Stimulated activated CD4-positive, alpha-beta T cell treated with anti-CD3 and anti-CD28 coated beads, Interleukin-1b, Interleukin-23, amount 100 ng/mL, for 24 hours (primary cell): ENCODE results near the gene STXBP5.

Experiments
- DNase-seq, 4 experiments: peaks; one replicate each; pipeline ENCODE4 v3.0.0-alpha.2; 2020; ENCODE audit warnings: low read depth in 4 of 4, low spot score in 1 of 4

STXBP5 gene

DNA sequence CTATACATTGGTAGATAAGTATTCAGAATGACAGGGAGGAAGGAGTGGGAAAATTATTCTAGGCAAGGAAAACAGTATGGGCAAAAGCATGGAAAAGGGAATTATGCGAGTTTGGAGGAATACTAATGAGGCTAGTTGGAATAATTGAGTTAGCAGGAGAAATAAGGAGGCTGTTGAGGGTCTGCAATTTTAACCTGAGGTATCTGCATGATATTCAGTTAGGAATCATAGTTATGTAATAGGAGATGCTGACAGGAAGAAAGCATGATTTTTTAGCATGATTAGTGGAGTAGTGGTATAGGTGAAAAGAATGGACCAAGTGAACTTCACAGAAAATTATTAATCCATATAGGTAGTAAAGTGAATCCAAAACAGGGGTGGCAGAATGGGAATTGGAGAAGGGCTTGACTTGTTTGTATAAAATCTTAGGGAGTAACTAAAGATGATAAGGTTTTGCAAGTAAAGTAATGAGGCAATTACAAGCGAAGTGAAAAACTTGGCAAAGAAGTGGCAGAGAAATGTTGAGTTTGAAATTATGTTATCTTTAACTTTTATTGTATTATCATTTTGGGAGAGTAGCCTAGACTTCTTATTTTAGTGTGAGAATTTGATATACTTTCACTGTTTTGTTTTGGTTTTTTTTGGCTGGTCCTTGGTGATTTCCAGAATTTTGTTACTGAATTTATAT lies 5.7 kb downstream of the STXBP5 start:
- DNase-seq: no peak

DNA sequence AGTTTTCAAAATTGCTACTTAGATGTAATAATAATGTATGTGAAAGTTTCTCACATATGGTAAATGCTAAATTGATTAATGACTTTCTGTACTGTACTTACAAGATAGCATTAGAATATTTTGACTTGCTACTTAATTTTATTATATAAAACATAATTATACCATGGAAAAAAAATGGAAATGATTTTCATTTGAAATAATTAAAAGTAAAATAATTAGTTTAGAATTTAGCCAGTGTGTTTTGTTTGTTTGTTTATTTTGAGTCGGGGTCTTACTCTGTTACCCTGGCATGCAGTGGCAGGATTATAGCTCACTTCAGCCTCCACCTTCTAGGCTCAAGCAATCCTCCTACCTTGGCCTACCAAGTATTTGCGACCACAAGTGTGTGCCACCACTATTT lies 7.1 kb downstream of the STXBP5 start:
- no peak for DNase-seq

DNA sequence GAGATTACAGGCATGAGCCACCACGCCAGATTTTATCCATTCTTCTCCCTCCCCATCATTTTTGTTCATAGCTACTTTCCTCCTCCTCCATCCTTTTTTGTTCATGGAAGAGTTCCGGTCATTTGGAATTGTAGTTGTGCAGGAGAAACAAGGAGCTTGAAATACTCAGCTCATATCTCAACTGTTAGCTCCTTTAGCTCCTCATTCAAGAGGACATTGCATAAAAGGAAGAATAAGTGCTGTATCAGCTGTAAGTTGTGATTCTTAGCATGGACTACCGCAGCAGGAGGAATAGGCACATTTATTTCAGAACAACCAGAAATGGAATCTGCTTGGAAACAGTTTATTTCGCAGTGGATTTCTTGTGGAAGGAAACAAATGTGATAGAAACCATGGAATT lies 7.6 kb downstream of the STXBP5 start:
- DNase-seq: no peak

DNA sequence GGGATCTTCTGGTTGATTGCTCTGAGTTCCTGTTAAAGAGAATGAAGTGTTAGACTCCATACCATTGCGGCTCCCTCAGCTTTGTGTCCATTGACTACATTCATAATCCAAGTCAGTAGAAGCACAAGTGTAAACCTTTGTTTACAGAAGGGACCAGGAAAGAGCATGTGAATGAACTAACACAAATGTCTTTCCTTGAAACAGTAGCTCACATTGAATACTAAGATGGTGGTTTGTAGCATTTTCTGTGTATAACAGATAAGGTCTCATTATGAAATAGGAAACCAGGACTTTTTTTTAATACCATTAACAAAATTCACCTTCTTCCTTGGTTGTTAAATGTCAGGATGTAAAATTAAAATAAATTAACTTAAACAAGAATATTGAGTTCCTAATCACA lies 8.4 kb downstream of the STXBP5 start:
- no peak for DNase-seq

DNA sequence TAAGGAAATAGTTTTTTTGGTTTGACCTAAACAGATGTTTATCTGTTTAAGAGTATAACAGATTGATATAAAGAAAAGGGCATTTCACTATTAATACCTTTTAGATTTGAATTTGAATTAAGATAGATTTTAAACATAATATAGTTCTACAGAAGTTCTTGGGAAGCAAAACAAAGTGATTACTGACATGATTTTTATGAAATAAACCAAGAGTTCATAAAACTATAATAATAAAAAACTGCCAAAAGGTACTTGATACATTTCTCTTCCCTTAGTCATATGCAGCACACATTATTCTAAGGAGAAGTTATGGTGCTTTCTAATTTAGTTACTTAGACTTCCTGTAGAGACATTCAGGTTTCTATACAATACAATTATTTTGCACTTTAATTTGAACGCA lies 9.6 kb downstream of the STXBP5 start:
- no peak for DNase-seq

DNA sequence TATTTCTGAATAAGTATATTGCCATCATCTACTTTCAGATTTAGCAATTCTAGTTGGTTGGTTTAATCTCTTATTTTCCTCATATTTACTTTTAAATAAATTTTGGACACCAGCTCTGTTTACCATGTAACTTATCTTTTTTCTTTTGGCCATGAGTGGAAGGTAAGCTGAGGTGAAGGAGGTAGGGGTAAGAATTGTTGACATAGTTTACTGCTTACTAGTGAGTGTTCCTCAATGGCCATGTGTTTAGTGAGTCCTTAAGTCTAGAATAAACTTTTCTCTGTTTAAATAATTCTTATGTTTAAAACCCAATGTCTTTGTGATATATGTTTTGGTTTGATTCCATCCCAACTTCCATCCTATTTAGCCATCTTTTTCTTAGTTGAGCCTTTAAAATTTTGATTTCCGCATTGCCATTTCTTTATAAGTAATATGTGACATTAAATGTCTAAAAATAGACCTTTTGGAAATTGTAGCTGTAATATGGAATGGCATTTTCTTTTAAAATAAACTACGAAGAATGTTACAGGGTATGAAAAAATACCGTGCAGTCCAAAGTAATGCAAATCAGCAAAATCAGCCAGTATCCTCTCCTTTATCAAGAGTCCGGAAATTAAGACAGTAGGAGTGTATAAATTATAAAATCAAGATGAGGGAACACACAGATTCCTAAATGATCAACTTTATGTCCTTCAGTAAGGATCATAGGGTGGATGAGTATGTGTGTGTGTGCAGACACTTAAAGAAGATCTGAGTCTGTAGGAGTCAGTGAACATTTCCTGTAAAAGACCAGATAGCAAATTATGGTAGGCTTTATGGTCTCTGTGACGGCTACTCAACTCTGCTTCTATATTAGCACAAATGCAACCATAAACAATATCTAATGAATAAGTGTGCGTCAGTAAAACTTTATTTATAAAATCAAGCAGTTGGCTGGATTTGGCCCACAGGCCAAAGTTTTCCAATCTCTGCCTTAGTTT lies 10.3 kb downstream of the STXBP5 start:
- DNase-seq: no peak

DNA sequence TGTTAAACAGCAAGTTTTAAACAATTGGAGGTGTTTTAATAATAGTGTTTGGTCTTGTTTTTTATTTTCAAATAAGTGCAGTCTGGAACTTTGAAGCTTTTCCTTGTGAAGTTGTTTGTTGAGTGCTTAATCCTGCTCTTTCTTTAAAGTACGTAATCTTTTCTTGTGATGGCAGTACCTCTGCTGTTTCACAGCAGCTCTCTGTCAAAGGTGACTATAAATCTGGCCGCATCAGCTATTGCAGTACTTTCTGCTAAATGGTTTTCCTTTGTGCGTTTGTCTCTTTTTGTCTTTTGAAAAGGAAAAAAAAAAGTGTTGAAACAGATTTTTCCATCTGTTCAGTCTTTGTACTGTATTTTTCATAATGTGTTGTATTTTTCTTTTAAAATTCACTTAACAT lies 12.7 kb downstream of the STXBP5 start:
- no peak for DNase-seq

DNA sequence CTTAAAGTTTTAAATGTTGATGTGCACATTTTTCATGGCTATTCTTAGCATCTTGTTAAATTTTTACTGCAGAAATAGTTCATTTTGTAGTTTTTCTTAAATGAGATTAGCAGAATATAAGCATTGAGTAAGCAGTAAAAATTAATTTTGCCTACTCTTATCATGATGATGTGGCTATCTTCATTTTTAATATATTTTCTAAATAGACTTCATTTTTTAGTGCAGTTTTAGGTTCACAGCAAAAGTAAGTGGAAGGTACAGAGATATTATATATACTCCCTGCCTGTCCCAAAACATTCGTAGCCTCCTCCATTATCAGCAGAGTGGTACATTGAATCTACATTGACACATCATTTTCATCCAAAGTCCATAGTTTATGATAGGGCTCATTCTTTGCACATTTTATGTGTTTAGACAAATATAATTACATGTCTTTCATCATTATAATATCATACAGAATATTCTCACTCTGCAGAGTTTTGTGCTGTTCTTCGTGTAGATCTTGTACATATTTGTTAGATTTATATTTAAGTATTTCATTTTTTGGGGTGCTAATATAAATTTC lies 13.7 kb downstream of the STXBP5 start:
- DNase-seq: no peak

DNA sequence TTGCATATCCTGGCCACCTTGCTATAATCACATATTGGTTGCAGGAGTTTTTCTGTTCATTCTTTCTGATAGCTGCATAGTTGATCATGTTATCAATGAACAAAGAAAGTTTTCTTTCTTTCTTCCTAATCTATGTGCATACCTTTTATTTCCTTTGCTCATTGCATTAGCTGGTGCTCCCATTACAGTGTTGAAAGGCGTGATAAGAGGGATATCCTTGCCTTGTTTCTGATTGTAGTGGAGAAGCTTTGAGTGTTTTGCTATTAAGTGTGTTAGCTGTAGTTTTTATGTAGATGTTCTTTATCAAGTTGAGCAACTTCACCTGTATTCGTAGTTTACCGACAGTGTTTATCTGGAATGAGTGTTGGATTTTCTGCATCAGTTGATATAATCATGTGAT lies 14.6 kb downstream of the STXBP5 start:
- no peak for DNase-seq

DNA sequence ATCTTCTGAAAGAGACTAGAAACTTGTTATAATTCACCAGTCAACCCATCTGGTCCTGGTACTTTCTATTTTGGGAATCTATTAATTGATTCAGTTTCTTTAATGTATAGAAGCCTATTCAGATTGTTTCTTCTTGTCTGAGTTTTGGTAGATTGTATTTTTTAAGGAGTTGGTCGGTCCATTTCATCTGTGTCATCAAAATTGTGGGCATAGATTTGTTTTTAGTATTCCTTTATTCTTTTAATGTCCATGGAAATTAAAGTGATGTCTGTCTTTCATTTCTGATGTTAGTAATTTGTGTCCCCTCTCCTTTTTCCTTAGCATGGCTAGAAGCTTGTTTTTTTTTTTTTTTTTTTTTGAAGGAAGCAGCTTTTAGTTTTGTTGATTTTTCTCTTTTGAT lies 15.2 kb downstream of the STXBP5 start:
- no peak for DNase-seq

DNA sequence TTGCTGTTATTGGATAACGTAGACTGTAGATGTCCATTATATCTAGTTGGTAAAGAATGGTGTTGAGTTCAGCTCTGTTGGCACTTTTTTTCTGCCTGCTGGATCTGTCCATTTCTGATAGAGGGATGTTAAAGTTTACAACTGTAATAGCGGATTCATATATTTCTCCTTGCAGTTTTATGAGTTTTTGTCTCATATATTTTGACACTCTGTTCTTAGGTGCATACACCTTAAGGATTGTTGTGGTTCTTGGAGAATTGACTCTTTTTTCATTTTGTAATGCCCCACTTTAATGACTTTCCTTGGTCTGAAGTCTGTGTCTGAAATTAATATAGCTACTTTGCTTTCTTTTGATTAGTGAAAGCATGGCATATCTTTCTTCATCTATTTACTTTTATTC lies 16.1 kb downstream of the STXBP5 start:
- DNase-seq: no peak

DNA sequence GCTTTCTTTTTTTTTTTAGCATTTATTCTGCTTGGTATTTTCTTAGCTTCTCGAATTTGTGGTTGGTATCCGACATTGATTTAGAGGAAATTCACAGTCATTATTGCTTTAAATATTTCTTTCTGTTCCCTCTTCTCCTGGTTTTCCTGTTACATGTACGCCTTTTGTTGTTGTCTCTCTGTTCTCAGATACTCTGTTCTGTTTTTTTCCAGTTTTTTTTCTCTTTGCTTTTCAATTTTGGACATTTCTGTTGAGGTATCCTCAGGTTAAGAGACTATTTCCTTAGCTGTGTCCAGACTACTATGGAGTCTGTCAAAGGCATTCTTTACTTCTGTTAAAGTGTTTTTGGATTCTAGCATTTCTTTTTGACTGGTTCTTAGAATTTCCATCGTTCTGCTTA lies 17.5 kb downstream of the STXBP5 start:
- no peak for DNase-seq

DNA sequence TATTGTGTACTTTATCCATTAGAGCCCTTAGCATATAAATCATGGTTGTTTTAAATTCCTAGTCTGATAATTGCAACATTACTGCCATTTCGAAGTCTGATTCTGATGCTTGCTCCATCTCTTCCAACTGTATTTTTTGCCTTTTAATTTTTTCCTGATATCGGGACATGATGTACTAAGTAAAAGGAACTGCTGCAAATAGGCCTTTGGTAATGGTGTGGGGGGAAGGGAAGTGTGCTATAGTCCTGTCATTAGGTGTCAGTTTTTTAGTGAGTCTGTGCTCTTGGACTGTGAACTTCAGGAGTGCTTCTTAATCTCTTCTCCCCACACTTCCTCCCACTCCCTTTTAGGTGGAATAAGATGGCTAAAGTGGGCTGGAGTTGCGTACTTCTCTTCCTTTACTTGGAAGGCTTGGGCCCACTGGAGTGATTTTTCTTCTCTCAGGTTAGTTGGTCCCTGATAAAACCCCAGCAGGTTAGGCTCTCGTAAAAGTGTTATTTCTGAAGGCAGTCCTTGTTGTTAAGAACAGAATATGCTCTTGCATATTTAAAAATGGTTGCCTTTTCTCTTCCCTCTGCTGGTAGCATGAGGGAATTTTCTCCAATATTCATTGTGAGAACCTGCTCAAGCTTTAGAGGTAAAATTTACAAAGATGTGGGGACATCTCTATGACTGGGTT lies 18.1 kb downstream of the STXBP5 start:
- no peak for DNase-seq

DNA sequence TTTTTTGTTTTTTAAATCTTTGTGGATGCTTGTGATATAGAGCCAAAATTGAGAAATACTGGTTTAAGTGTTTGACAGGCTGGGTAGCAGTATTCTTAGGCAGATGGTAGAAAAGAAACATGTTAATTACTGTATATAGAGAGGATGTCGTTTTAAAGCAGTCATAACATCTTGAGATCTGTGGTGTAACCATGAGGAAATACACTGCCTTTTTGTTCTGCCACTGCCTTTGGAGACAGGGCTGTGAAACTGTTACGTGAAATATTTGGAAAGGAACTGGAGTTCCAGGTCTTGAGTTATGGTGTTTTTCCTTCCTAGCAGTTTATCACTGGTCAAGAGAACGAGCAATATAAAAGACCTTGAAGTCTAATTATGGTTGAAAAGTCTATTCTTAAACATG lies 19.5 kb downstream of the STXBP5 start:
- no peak for DNase-seq

DNA sequence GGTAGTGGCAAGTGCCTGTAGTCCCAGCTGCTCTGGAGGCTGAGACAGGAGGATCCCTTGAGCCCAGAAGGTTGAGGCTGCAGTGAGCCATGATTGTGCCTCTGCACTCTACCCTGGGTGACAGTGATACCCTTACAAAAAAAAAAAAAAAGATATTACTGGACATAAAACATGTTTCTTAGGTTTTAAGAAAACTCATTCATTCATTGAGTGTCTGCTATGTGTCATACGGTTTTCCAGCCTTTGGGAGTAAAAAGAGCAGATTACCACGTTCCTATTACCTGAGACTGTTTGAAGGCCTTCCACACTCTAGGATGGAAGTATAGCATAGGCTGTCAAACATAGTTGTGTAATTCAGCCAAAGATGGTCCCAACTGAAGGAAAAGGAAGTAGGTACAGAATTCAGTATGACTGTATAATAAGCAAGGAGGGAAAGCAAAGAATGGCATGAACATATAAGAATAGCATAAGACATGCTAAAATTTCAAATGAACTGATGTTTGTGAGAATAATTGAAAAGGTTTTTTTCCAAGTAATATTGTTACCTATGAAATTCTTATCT lies 22.0 kb downstream of the STXBP5 start:
- DNase-seq: no peak

DNA sequence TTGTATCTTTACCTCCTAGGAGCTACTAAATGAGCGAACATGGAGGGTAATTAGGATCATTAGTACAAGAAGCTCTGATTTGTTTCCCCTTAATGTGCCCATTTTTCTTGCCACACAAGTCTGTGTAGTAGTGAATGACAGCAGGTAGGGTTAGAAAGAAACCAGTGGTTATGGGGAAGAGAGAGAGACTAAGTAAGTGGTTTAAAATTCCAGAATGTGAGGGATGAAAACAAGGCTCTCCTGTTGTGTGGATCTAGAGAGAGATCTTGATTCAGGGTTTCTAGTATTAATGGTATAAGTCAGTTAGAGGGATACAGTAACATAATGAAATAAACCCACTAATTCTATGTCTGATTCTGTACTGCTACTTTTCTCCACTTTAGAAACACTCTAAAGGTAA lies 22.7 kb downstream of the STXBP5 start:
- no peak for DNase-seq

DNA sequence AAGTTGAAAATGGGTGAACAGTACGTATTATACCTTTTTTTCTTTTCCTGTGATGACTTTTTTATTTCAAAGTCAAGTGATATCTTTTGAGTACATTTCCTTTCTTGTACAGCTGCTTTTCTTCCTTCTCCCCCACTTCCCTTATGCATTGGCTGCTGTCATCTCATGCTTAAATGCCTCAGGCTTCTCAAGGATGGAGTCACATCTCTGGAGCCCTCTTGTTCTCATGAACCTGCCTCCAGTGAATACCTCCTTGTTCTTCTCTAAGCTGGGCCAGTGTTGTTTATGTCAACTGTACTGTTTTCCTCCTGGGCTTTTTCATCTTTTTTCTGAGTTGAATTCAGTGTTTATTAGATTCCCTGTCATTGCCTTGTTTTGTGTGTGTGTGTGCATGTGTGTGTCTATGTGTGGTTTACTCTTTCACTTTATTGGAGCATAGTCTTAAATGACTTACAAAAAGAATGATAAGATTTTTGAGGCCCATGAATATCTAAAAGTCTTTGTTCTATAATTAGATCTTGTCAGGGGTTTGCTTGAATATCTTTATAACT lies 23.6 kb downstream of the STXBP5 start:
- DNase-seq: no peak

DNA sequence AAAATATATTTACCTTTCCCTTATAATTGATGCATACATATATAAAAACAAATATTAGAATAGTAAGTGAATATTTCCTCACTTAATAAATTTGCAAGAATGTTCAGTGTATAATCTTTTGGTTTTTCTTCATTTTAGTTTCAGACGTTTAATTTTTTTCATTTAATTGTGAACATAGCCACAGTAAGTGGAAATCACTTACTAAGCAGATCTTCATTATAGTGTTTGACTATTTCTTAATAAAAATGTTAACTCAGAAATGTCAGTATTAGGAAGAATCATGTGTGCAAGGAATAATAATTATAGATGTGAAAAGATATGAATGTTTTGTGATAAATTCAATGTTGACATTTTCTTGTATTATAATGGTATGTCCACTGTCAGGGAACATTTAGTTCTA lies 27.4 kb downstream of the STXBP5 start:
- DNase-seq: no peak

DNA sequence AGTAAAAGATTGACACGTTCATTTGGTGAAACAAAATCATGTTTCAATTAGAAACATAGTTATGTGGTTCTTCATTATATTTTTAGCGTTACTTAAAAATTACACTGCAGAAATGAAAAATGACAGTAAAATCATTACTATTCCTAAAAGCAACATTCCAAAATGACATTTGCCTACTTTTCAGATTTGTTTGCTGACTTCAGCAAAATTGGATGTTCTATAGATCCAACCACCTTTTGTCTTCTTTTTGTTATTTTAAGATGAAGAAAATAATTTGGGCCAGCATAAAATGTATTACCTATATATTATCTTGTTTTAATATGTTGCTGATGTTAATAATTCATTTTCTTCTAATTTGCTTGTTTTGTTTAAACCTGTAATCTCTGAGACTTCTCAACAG lies 30.5 kb downstream of the STXBP5 start:
- DNase-seq: no peak

DNA sequence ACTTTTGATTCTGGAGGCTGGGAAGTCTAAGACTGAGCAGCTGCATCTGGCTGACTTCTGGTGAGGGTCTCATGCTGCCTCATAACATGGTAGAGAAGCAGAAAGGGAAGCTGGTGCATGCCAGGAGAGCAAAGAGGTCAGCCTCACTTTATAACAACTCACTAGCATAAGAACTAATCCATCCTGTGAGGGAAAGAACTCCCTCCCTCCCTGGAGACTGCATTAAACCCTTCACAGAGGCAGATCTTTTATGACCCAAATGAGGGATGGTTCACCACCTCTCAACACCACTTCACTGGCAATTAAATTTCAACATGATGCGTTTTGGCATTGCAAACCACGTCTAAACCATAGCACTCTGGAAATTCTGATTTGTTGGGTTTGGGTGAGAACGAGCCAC lies 33.9 kb downstream of the STXBP5 start:
- DNase-seq: no peak

DNA sequence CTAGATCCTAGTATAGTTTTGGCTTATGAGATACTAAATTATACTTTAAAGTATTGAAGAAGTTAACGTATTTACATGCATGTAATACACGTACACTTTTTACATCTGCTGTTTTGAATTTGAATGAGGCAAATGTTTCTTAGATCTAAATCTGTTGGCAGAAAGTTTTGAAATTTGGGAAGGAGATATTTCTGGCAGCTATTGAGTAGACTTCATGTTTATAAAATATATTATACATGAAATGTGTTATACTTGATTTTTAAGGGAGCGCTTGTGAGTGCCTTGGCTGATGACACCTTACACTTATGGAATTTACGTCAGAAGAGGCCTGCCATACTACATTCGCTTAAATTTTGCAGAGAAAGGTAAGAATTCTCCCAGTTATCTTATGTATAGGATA lies 34.7 kb downstream of the STXBP5 start:
- DNase-seq: no peak
